BJ (cell line): ENCODE measurements around the gene CHRM1. TPM values are rescaled to one million over a fixed set of nuclear protein-coding genes. Genes with fewer than 3 reads are reported as not detected.
"Not testable (repeated sequence)": the region's sequence is repeated elsewhere in the genome, so short reads cannot be mapped to it uniquely, and the experiment has no call there.

Experiments
- CTCF ChIA-PET: fragments of 350-600 bp; formaldehyde crosslinking; extraction: SDS; loops from one replicate; lab custom pipeline; 2021; ENCODE audit warnings: antibody characterized with exemption, inconsistent platforms; lab: Yijun Ruan, JAX
- POLR2A ChIA-PET: fragments of 300-600 bp; sonication (Branson Sonifier 250); formaldehyde crosslinking; extraction: SDS; loops from one replicate; lab custom pipeline; 2021; ENCODE audit warnings: antibody characterized with exemption; lab: Charles Lee
- DNase-seq: peaks from one replicate; pipeline ENCODE4 v3.0.0-alpha.2; 2011; ENCODE audit warnings: low read depth
- H3K27me3 ChIP-seq: 2 replicates; pipeline ENCODE4 v1.6.0; 2011; ENCODE audit warnings: low read length; ENCODE audit not compliant: control insufficient read depth, insufficient read depth
- H3K36me3 ChIP-seq: 2 replicates; pipeline ENCODE4 v1.5.1; 2011; ENCODE audit warnings: low read length; ENCODE audit not compliant: control insufficient read depth, insufficient read depth
- H3K4me3 ChIP-seq: 2 replicates; pipeline ENCODE4 v1.5.1; 2011; ENCODE audit warnings: low read depth, mild to moderate bottlenecking, control low read depth, low read length
- polyA plus RNA-seq: library from polyadenylated mRNA; depleted of rRNA; stranded (reverse); fragments of >200 nt; gene quantifications from 2 replicates; pipeline ENCODE4 v1.2.3, GENCODE V29; 2011
- TF ChIP-seq, protein P1 (sequence below): IDR thresholded peaks from 2 replicates; pipeline ENCODE4 v1.5.1; 2011; ENCODE audit warnings: low read depth, mild to moderate bottlenecking, control low read depth, inconsistent platforms, low read length, moderate library complexity; ENCODE audit not compliant: insufficient read depth

Gene CHRM1
- polyA plus RNA-seq, 1 experiment, result not detected

DNA sequence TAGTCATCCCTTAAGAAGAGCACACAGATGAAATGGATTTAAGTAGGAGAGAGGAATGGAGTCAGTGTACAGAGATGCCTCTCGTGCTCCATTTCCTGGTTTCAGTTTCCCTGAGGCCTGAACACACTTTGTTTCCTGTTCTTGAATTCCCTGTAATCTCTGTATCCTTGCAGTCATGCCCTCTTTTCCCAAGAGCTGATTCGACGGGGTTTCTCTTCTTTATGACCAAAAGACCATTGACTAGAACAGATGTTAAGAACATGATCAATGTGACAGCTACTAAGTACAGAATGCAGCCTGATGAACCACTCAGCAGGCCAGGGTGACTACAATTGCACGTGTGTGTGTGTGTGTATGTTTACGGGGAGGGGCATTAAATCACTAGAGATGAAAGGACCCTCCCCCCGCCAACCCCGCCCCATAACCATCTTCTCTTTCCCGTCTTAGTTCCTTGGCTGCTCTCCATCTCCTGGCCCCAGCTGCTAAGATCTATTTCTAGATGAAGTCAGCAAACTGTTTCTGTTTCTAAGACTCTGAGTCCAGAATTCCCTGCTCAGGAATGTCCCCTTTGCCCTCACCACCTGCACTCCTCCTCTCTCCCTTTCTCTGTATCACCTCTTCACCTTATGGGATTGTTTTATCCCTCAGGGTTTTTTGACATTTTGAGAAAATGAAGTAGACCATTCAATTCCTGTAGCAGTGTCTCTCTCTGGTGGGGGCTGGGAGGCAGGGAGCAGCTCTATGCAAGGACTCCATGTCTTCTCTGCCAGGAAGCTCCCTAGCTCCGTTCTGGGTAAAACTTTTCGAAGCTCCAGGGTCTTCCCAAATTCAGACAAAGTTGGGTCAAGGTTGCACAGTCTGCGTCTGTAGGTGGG, 37.6 kb upstream of the CHRM1 start:
- H3K27me3 ChIP-seq, result peaks cover 1% of the 10 kb centered on the region
- ChIA-PET POLR2A (no interaction called here), CTCF (interaction anchor here (0.9 kb wide), 1 partner anchor 52 kb away, joined by 3 read pairs; no protein-coding TSS in a partner anchor)
- TF ChIP-seq, protein P1, sequence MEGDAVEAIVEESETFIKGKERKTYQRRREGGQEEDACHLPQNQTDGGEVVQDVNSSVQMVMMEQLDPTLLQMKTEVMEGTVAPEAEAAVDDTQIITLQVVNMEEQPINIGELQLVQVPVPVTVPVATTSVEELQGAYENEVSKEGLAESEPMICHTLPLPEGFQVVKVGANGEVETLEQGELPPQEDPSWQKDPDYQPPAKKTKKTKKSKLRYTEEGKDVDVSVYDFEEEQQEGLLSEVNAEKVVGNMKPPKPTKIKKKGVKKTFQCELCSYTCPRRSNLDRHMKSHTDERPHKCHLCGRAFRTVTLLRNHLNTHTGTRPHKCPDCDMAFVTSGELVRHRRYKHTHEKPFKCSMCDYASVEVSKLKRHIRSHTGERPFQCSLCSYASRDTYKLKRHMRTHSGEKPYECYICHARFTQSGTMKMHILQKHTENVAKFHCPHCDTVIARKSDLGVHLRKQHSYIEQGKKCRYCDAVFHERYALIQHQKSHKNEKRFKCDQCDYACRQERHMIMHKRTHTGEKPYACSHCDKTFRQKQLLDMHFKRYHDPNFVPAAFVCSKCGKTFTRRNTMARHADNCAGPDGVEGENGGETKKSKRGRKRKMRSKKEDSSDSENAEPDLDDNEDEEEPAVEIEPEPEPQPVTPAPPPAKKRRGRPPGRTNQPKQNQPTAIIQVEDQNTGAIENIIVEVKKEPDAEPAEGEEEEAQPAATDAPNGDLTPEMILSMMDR, result no peak
- no peak overlapping the region for H3K4me3 ChIP-seq
- H3K36me3 ChIP-seq, result no peaks in the 10 kb centered on the region
- DNase-seq, result no peak

DNA sequence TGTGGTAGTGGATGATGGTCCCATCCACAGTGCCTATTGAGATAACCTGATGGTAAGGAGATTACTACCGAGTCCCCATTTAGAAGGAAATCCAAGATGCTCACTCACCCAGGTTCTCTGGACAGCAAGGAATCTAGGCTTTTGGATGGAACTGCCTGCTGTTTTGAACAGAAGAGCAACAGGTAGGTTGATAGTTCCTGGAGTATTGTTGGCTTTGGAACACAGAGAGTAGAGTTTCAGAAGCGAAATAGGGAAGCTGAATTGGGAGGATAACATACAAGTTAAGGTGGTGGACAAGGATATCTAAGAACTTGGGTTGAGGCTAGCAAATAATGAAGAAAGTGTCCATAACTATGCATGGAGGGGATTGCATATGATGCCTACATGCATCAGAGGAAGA, 36.0 kb upstream of the CHRM1 start:
- POLR2A ChIA-PET, result no interaction called here
- DNase-seq, result no peak
- TF ChIP-seq, protein P1, result no peak
- CTCF ChIA-PET, result no interaction called here
- Histone ChIP-seq H3K27me3 (peaks cover 1% of the 10 kb centered on the region), H3K36me3 (no peaks in the 10 kb centered on the region), H3K4me3 (no peak overlapping the region)

DNA sequence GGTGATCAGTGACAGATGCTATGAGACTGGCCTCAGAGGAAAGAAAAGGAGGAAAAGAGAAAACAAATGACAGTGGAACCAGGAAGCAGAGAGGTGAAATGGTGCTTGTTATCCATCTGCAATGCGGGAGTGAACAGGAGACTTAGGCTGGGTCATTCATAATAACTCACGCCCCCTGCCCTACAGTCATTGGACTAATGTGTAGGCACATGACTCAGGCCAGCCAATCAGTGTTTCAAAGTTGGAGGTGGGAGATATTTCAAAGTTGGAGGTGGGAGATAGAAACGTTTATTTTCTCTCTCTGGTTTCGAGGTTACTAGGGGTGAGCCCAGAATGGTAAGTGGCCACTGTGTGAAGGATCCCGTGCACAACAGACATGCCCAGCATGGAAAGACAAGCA, 33.3 kb upstream of the CHRM1 start:
- Histone ChIP-seq H3K36me3 (no peaks in the 10 kb centered on the region), H3K27me3 (peaks cover 1% of the 10 kb centered on the region), H3K4me3 (no peak overlapping the region)
- ChIA-PET POLR2A (no interaction called here), CTCF (no interaction called here)
- DNase-seq, result no peak
- TF ChIP-seq, protein P1, result no peak

DNA sequence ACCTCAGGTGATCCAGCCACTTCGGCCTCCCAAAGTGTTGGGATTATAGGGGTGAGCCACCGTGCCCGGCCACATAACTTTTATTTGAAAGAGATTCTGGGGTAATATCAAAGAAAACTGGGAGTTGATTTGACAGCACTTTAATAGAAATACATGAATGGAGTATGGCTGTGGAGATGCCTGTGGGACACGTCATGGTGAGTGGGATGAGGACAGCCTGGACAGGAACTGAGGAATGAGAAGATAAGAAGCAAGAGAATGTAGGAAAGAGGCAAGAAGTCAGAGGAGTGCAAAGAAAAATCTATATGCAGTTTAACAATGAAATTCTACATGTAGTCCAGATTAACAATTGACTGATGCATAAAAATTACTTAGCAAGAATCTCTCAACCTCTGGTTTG, 32.6 kb upstream of the CHRM1 start:
- ChIA-PET CTCF (no interaction called here), POLR2A (no interaction called here)
- H3K4me3 ChIP-seq, result no peak overlapping the region
- TF ChIP-seq, protein P1, result no peak
- no peak for DNase-seq
- H3K27me3 ChIP-seq, result peaks cover 1% of the 10 kb centered on the region
- no peaks in the 10 kb centered on the region for H3K36me3 ChIP-seq

DNA sequence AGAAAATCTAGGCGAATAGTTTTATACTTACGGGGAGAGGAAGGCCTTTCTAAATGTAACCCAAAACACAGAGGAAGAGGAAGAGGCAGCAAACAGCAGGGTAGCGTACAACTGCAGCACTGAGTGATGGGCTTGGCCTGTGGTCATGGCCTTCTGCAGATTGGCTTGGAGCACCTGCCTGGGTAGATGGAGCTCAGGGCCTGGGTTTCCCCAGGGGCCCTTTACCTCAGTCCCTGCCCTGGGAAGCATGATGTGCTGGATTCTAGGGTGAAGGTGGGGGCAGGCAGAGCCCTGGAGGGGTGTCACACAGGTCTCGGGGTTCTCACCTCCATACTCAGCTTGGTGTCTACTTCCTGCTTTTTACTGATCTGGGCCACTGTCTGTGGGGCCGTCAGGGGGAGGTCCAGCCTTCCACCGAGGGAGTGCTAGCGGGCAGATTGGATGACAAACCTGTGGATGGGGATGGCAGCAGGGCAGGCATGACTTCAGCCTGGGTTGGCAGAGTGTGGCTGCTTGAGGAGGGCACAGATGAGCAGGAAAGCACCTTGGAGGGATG, 27.7 kb upstream of the CHRM1 start:
- 0 out of 2 replicates have a peak, but pooled peaks cover 1% of the 10 kb centered on the region for H3K27me3 ChIP-seq
- no peak overlapping the region for H3K4me3 ChIP-seq
- DNase-seq, result no peak
- TF ChIP-seq, protein P1, result no peak
- CTCF ChIA-PET, result no interaction called here
- POLR2A ChIA-PET, result no interaction called here
- H3K36me3 ChIP-seq, result no peaks in the 10 kb centered on the region

DNA sequence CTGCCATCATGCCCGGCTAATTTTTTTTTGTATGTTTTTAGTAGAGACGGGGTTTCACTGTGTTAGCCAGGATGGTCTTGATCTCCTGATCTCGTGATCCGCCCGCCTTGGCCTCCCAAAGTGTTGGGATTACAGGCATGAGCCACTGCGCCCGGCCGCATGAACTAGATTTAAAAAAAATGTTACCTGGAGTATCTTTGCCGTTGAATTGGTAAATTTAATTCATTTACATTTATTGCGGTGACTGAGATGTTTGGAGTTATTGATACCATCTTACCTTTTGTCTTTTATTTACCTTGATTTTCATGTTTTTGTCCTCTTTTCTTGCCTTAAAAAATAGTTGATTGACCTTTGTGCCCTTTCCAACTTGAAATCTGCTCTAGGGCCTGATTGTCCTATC, 24.4 kb upstream of the CHRM1 start:
- CTCF ChIA-PET, result interaction anchor here (0.6 kb wide), 2 partner anchors 10 to 429 kb away, joined by 3 to 4 read pairs; no protein-coding TSS in a partner anchor
- H3K27me3 ChIP-seq, POLR2A ChIA-PET: not testable (repeated sequence)

DNA sequence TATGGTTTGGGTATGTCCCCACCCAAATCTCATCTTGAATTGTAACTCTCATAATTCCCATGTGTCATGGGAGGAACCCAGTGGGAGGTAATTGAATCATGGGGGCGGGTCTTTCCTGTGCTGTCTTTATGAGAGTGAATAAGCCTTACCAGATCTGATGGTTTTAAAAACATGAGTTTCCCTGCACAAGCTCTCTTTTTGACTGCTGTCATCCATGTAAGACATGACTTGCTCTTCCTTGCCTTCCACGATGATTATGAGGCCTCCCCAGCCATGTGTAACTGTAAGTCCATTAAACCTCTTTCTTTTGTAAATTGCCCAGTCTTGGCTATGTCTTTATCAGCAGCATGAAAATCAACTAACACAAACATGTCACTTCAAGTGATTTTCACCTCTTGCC, 16.4 kb upstream of the CHRM1 start:
- H3K4me3 ChIP-seq, H3K36me3 ChIP-seq, H3K27me3 ChIP-seq, CTCF ChIA-PET, POLR2A ChIA-PET, DNase-seq: not testable (repeated sequence)

More for the DNA sequence above, 24.4 kb upstream of the CHRM1 start:
- not testable (repeated sequence) for H3K36me3 ChIP-seq, DNase-seq, H3K4me3 ChIP-seq
